CD4-positive, alpha-beta T cell treated with Interleukin-17A for 1 hour (primary cell): Measurements from ENCODE around the gene DLG2.
"Not testable (repeated sequence)": the region's sequence is repeated elsewhere in the genome, so short reads cannot be mapped to it uniquely, and the experiment has no call there.

Experiments
- DNase-seq: peaks from one replicate; pipeline ENCODE4 v3.0.0-alpha.2; 2020

Gene DLG2

DNA sequence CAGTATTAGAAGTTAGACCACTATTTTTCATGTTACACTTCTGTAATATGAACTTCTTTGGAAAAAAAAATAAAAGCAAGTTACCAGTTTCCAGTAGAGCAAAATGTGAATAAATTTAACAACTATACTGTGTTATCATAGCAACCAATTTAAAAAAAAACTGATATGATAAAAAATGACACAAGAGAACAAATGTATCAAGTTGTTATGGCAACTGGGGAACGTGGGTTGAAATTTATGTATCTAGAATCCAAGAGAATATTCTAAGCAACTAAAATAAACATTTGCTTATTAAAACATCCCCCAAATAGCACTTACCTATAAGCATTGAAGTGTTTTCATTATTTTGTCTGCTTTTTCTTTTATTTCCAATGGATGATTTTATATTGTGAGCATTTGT, 442.4 kb downstream of the DLG2 start:
- no peak for DNase-seq

GRCh38 chr11:85182441-85183387, 444.4 kb downstream of the DLG2 start:
- DNase-seq, result no peak

DNA sequence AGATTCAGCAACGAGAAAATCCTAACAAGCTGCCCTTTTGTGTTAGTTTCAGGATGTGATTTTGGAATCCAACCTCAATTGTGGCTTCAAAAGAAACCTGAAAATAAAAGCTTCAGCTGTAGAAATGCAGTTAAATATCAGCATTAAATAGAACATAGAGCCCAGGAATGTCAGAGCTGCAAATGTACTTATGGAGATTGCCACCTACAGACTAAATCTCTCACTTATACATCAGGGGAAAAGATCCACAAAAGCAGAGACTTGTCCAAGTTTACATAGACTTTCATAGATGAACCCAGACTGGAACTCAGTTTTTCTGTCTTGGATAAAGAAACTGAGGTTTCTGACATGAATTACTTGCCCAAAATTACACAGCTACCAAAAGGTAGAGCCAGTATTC, 446.6 kb downstream of the DLG2 start:
- DNase-seq, result no peak

- DNase-seq, result no peak
These were observed 455.4 kb downstream of the DLG2 start for GRCh38 chr11:85171648-85172257.

GRCh38 chr11:85170184-85170583, 457.0 kb downstream of the DLG2 start:
- DNase-seq, result no peak

- DNase-seq, result no peak
These were observed 459.7 kb downstream of the DLG2 start for GRCh38 chr11:85167471-85167870.

DNA sequence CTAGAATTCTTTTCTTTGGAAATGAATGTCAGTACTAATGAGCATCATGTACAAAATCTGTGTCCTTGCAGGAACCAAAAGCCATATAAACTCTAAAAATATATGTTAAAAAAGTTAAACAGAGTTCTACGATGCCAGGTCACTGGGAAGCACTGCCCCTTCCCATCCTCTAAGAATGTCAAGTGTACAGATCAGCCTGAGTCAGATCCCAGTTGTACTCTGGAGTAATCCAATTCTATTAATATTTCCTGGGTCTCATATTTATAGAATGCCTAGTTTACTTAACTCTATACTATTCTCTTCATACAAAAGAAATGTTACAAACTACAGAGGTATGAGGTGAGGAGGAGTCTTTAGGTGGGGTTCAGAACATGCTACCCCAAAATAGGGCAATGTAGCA, 460.1 kb downstream of the DLG2 start:
- DNase-seq, result no peak

DNA sequence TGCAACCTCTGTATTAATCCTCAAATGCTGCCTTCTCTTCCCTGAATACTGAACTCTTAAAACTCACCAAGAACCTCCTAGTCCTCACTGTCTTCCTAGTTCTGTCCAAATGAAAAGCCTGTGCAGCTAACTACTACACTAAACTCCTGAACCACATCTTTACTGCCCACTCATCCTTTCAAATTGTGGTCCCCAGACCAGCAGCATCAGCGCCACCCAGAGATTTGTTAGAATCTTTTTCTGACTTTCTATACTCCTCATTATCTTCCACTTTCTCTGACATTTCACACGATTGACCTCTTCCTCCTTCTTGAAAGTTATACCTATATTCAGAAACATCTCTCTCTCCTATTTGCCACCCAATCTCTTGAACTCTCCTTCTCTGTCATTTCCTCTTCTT, 461.3 kb downstream of the DLG2 start:
- DNase-seq, result no peak

GRCh38 chr11:85164743-85165142, 462.4 kb downstream of the DLG2 start:
- no peak for DNase-seq

- DNase-seq, result no peak
These were observed 472.9 kb downstream of the DLG2 start for GRCh38 chr11:85154294-85154693.

DNA sequence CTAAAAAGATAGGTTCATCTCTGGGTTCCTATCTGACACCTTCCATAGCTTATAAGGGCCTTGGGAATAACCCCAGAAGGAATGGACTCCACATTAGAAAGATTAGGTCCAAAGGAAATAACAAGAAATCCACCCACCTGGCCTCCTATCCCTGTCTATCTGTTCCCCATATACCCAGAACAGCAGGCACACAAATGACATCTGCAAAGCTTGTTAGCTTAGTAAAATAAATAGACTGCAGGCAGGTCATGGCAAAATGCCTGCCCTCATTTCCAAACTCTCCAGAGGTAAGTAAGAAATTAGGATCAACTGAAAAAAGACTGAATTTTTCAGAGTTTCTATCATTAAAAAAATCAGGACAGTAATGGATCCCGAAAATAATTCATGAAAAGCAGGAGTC, 489.5 kb downstream of the DLG2 start:
- DNase-seq, result no peak

- no peak for DNase-seq
These were observed 493.5 kb downstream of the DLG2 start for GRCh38 chr11:85133636-85134035.

GRCh38 chr11:85132851-85133585, 494.1 kb downstream of the DLG2 start:
- DNase-seq, result no peak

DNA sequence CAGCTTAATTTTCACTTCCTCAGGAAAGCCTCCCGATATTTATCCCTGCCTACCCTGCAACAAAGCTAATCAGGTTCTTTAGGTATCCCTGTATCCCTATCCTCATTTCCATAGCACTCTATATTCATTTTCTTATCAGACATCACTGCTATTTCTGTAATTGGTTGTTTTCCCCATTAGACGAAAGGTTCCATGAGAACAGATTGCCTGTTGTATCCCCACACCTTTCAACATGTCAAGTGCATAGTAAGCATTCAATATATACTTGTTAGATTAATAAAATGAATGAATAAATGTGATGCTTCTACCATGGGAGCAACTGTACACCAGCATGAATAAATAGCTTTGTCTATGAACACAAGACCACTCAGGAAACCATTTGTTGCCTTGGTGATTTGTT, 499.8 kb downstream of the DLG2 start:
- no peak for DNase-seq

- DNase-seq, result no peak
These were observed 503.4 kb downstream of the DLG2 start for GRCh38 chr11:85123752-85124231.

DNA sequence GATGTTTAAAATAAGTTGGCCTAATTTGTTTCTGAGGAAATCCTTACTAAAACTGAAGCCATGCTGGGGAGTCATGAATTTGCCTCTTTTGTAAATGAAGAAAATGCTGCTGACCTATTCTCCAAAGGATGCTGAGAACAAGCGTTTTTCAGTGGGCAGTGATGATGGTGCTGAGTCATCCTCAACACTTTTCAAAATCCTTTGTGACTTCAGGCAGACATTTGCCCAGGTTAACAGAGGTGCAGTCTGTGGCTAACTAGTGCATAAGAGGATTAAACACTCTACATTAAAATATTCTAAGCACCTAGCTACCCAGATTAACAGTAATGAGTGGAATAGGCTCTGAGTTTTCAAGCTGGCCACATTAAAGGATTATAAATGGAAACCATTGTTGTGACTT, 509.0 kb downstream of the DLG2 start:
- DNase-seq, result no peak

DNA sequence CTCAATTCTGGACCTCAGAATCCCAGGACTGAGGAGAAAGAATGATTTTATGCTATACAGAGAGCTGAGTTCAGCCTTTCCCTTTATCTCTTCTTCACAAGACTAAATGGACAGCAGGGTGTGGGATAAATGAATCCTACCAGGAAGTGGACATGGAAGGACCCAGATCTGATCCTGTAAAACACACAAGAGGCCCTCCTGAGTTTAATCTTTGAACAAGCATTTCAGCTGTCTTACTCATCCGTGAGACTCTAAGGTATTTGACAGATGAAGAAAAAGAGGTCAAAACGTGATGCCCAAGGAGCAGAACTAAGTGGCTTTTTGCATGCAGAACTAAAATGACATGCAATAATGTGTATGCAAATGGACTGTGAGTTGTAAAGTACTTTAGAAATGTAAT, 511.3 kb downstream of the DLG2 start:
- DNase-seq, result no peak

DNA sequence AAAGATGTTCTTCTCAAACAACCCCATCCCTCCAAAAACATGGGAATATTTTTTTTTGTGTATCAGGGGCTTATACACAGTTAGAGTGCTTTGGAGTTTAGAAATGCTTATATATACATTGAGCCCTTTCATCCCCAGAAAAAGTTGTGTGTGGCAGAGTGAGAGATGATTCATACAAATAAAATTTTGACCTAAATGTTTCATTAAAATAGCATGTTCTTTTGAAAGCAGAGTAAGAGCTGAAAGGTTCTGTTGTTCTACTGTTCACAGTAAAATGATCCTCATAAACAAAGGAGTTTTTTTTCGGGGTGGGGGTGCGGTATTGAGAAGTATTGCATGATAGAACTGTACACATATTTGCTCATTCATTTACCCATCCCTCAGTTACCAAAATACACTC, 512.4 kb downstream of the DLG2 start:
- no peak for DNase-seq

- DNase-seq, result not testable (repeated sequence)
These were observed 516.9 kb downstream of the DLG2 start for GRCh38 chr11:85110246-85110645.

DNA sequence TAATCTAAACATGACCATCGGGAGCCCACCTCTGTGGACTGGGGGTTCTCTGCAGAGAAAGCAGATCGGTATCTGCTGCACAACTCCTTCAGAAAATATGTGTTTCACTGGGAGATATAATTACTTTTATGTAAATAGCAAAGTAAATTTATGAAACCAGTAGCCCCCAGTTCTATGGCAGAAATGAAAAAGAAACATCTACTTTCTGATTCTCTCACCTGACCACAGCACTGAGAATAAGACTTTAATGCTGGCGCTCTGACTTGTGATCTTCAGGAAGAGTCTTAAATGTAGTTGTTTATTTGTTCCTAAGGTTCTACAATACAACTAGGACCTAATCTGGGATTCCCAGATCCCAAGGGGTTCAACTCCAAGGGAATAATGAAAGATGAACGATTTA, 518.0 kb downstream of the DLG2 start:
- no peak for DNase-seq

- no peak for DNase-seq
These were observed 521.3 kb downstream of the DLG2 start for GRCh38 chr11:85105868-85106267.

DNA sequence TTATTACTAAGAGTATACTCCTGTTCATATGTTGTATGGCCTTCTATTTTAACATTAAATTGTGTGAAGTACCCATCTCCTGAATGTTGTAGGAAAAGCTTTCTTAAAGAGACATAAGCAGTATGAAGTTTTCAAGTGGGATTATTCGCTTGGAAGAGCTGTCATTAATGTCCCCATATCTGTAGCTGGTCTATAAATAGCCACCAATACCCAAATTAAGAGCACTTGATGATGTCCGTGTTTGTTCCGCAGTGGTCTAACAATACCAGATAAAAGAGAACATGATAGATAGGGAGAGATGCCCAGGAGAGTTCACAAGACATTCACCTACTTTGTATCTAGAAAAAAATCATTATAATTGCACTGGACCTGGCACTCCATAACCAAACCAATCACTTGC, 527.6 kb downstream of the DLG2 start:
- DNase-seq, result no peak

DNA sequence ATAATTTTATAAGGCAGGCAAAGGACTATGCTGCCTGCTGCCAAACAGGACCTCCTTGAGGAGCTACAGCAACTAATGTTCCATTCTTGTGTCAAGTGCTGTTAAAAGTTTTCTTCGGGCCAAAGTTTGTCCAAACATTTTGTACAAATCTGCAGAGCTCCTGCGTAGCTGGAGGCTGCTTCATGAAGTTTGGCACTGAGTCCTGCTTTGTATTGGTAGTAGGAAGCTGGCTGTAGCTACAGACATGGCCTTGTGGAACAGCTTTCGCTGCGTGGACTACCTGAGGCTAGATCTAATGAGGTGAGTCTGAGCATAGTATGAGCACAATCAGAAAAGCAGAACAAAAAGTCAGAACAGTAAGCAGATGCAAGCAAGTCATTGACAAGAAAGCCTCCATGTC, 528.1 kb downstream of the DLG2 start:
- no peak for DNase-seq

- no peak for DNase-seq
These were observed 530.2 kb downstream of the DLG2 start for GRCh38 chr11:85096939-85097338.
